Caco-2 (cell line): Measurements from ENCODE around the gene FCER2. TPM values are rescaled to one million over a fixed set of nuclear protein-coding genes. Genes with fewer than 3 reads are reported as not detected.

ENCODE experiments used
- BruUV-seq: library from RNA; stranded (reverse); fragments of 400-500 nt; replicated peaks from 2 replicates; lab custom pipeline; 2021; lab: Mats Ljungman, UMichigan
- CTCF ChIA-PET: fragments of 300-600 bp; sonication (Branson Sonifier 250); formaldehyde crosslinking; loops from one replicate; lab custom pipeline; 2022; ENCODE audit warnings: antibody characterized with exemption; lab: Charles Lee
- POLR2A ChIA-PET: fragments of 300-600 bp; sonication (Branson Sonifier 250); formaldehyde crosslinking; loops from one replicate; lab custom pipeline; 2022; ENCODE audit warnings: antibody characterized with exemption; lab: Charles Lee
- DNase-seq, 2 experiments: peaks; one replicate each; pipeline versions ENCODE4 v3.0.0 to v3.0.0-alpha.2; 2020 to 2022
- H3K27me3 ChIP-seq: replicated peaks from 2 replicates; pipeline ENCODE4 v1.6.0; 2011; ENCODE audit warnings: low read length; ENCODE audit not compliant: control insufficient read depth, insufficient read depth
- H3K36me3 ChIP-seq: 2 replicates; pipeline ENCODE4 v1.5.1; 2011; ENCODE audit warnings: low read length; ENCODE audit not compliant: control insufficient read depth, insufficient read depth
- H3K4me1 ChIP-seq: fragments of 250-450 bp; sonication (Bioruptor Pico); 2 replicates; pipeline ENCODE4 v1.5.1; 2020; ENCODE audit warnings: mild to moderate bottlenecking
- H3K4me3 ChIP-seq: 2 replicates; pipeline ENCODE4 v1.5.1; 2011; ENCODE audit warnings: low read depth, mild to moderate bottlenecking, control low read depth, low read length
- H3K9me3 ChIP-seq: fragments of 250-450 bp; sonication (Bioruptor Pico); 2 replicates; pipeline ENCODE4 v1.5.1; 2020; ENCODE audit warnings: mild to moderate bottlenecking, moderate library complexity
- H3K27ac Mint-ChIP-seq: one replicate; pipeline ENCODE4 v1.8.0; 2022; ENCODE audit warnings: mixed read lengths; ENCODE audit not compliant: unreplicated experiment
- H3K27me3 Mint-ChIP-seq: one replicate; pipeline ENCODE4 v1.8.0; 2022; ENCODE audit warnings: mixed read lengths; ENCODE audit not compliant: insufficient read depth, unreplicated experiment
- H3K36me3 Mint-ChIP-seq: one replicate; pipeline ENCODE4 v1.8.0; 2022; ENCODE audit warnings: mild to moderate bottlenecking, mixed read lengths; ENCODE audit not compliant: insufficient read depth, unreplicated experiment
- H3K4me1 Mint-ChIP-seq: one replicate; pipeline ENCODE4 v1.8.0; 2022; ENCODE audit warnings: low read depth, mixed read lengths; ENCODE audit not compliant: unreplicated experiment
- H3K4me3 Mint-ChIP-seq: one replicate; pipeline ENCODE4 v1.8.0; 2022; ENCODE audit warnings: mild to moderate bottlenecking, moderate library complexity, mixed read lengths; ENCODE audit not compliant: unreplicated experiment
- H3K9me3 Mint-ChIP-seq: one replicate; pipeline ENCODE4 v1.8.0; 2022; ENCODE audit warnings: mixed read lengths; ENCODE audit not compliant: unreplicated experiment
- CTCF ChIP-seq, 2 experiments: fragments of 200-600 bp in 1 of 2; IDR thresholded peaks; 1 replicate in 1 of 2; 2 replicates in 1 of 2; pipeline versions ENCODE4 v1.5.1 to v1.8.0; 2011 to 2022; ENCODE audit warnings: antibody characterized with exemption in 1 of 2, control low read depth in 1 of 2, inconsistent platforms in 1 of 2, low read depth in 1 of 2, low read length in 1 of 2, mild to moderate bottlenecking in 1 of 2, moderate library complexity in 1 of 2; ENCODE audit not compliant: insufficient read depth in 1 of 2, severe bottlenecking in 1 of 2, unreplicated experiment in 1 of 2
- intact Hi-C: fragments of 100-400 bp; cut with micrococcal nuclease; formaldehyde crosslinking; loops from one replicate; pipeline ENCODE4 v1.10.0; 2022; ENCODE audit not compliant: unreplicated experiment
- total RNA-seq: library from RNA; stranded (reverse); gene quantifications from 2 replicates; pipeline ENCODE4 v1.2.3, GENCODE V29; 2022

Gene FCER2
- total RNA-seq, 1 experiment from 2014 or later: not detected

GRCh38 chr19:7661744-7662538 is 40.0 kb downstream of the FCER2 start:
- Mint-ChIP-seq H3K9me3 (no peaks in the 10 kb centered on the region), H3K4me1 (no peaks in the 10 kb centered on the region), H3K27me3 (peaks cover 2% of the 10 kb centered on the region), H3K36me3 (no peaks in the 10 kb centered on the region), H3K27ac (no peak overlapping the region), H3K4me3 (no peak overlapping the region)
- intact Hi-C loops: no loop called here
- ChIA-PET POLR2A (no interaction called here), CTCF (no interaction called here)
- H3K4me3 ChIP-seq: no peak overlapping the region
- BruUV-seq: no TSS peak
- H3K27me3 ChIP-seq: no peaks in the 10 kb centered on the region
- H3K4me1 ChIP-seq: no peaks in the 10 kb centered on the region
- DNase-seq: no peak
- no peak for TF ChIP-seq CTCF (IDR thresholded peaks at IDR 0.05; ENCODE audit: insufficient read depth in 1 of 2, low read depth in 1 of 2, low read length in 1 of 2, severe bottlenecking in 1 of 2, unreplicated experiment in 1 of 2)
- no peaks in the 10 kb centered on the region for H3K36me3 ChIP-seq
- no peaks in the 10 kb centered on the region for H3K9me3 ChIP-seq

GRCh38 chr19:7658219-7658686 is 43.7 kb downstream of the FCER2 start:
- no peaks in the 10 kb centered on the region for H3K4me1 ChIP-seq
- no peak for TF ChIP-seq CTCF (IDR thresholded peaks at IDR 0.05; ENCODE audit: insufficient read depth in 1 of 2, low read depth in 1 of 2, low read length in 1 of 2, severe bottlenecking in 1 of 2, unreplicated experiment in 1 of 2)
- Mint-ChIP-seq H3K27ac (no peak overlapping the region), H3K9me3 (no peaks in the 10 kb centered on the region), H3K36me3 (no peaks in the 10 kb centered on the region), H3K4me1 (peaks cover under 1% of the 10 kb centered on the region), H3K27me3 (no peaks in the 10 kb centered on the region), H3K4me3 (no peak overlapping the region)
- intact Hi-C loops: no loop called here
- ChIA-PET CTCF (no interaction called here), POLR2A (no interaction called here)
- no peak overlapping the region for H3K4me3 ChIP-seq
- DNase-seq: no peak
- no TSS peak for BruUV-seq
- no peaks in the 10 kb centered on the region for H3K9me3 ChIP-seq
- no peaks in the 10 kb centered on the region for H3K27me3 ChIP-seq
- no peaks in the 10 kb centered on the region for H3K36me3 ChIP-seq

GRCh38 chr19:7657131-7657751 is 44.7 kb downstream of the FCER2 start:
- no peaks in the 10 kb centered on the region for H3K36me3 ChIP-seq
- POLR2A ChIA-PET: interaction anchor here (0.6 kb wide), 1 partner anchor 34 kb away, joined by 4 read pairs; no protein-coding TSS in a partner anchor
- no peaks in the 10 kb centered on the region for H3K27me3 ChIP-seq
- no peak overlapping the region for H3K27ac Mint-ChIP-seq
- H3K4me3 Mint-ChIP-seq: no peak overlapping the region
- no peaks in the 10 kb centered on the region for H3K9me3 Mint-ChIP-seq
- H3K4me1 Mint-ChIP-seq: peaks cover 10% of the 10 kb centered on the region
- H3K27me3 Mint-ChIP-seq: no peaks in the 10 kb centered on the region
- H3K4me1 ChIP-seq: no peaks in the 10 kb centered on the region
- no peaks in the 10 kb centered on the region for H3K9me3 ChIP-seq
- H3K36me3 Mint-ChIP-seq: no peaks in the 10 kb centered on the region
- intact Hi-C loops: no loop called here
- TF ChIP-seq CTCF (IDR thresholded peaks at IDR 0.05; ENCODE audit: insufficient read depth in 1 of 2, low read depth in 1 of 2, low read length in 1 of 2, severe bottlenecking in 1 of 2, unreplicated experiment in 1 of 2): no peak
- no peak overlapping the region for H3K4me3 ChIP-seq
- no peak for DNase-seq
- CTCF ChIA-PET: interaction anchor here (0.5 to 1.0 kb wide), 4 partner anchors 17 to 286 kb away, joined by 3 to 7 read pairs (median 4); no protein-coding TSS in a partner anchor
- BruUV-seq: no TSS peak
